H1 (cell line): ENCODE data around the gene SBNO1. TPM values are rescaled to one million over a fixed set of nuclear protein-coding genes. Genes with fewer than 3 reads are reported as not detected.

ENCODE experiments used
- CTBP2 ChIP-seq: IDR thresholded peaks from 2 replicates; pipeline ENCODE4 v1.7.0; 2011; ENCODE audit warnings: borderline replicate concordance, mild to moderate bottlenecking, moderate library complexity, mixed read lengths, low read length; ENCODE audit not compliant: insufficient read depth, insufficient read length
- EP300 ChIP-seq, 2 experiments: IDR thresholded peaks; 1 replicate in 1 of 2; 2 replicates in 1 of 2; pipeline ENCODE4 v1.6.1; 2011 to 2012; ENCODE audit warnings: low read depth in 2 of 2, low read length in 2 of 2, mild to moderate bottlenecking in 2 of 2, borderline replicate concordance in 1 of 2, inconsistent platforms in 1 of 2, moderate library complexity in 1 of 2
- SP1 ChIP-seq: IDR thresholded peaks from 2 replicates; pipeline ENCODE4 v1.6.1; 2011; ENCODE audit warnings: low read depth, low read length
- TCF12 ChIP-seq: IDR thresholded peaks from 2 replicates; pipeline ENCODE4 v1.6.1; 2011; ENCODE audit warnings: low read depth, mild to moderate bottlenecking, low read length
- polyA plus RNA-seq, 7 experiments: library from polyadenylated mRNA; depleted of rRNA in 3 of 7; stranded (reverse) in 5 of 7; unstranded in 2 of 7; fragments of >200 nt in 5 of 7; fragments of 200-250 nt in 2 of 7; gene quantifications; 1 replicate in 5 of 7; 2 replicates in 1 of 7; 4 replicates in 1 of 7; pipeline versions ENCODE4 v1.2.1 to v1.2.3, GENCODE V29; 2011 to 2013; ENCODE audit warnings: missing spikeins in 2 of 7, mixed read lengths in 2 of 7
- total RNA-seq: library from RNA; stranded (reverse); fragmentation: NEBNext Ultra II Directional; extraction: Animal tissue kit (Norgen Biotek cat#: 25700); gene quantifications from 2 replicates; pipeline ENCODE4 v1.2.1, GENCODE V29; 2021

The SBNO1 gene
- total and polyA plus RNA-seq, 2 of the 8 experiments (the other 6 are each of a cell fraction or from before 2014, with no cell fraction given): 6.7 to 57.7 TPM

GRCh38 chr12:123286652-123287373 is 77.8 kb downstream of the SBNO1 start (continued):
- TF ChIP-seq SP1: no peak
- TF ChIP-seq CTBP2: no peak
- no peak for TF ChIP-seq TCF12
- TF ChIP-seq EP300 (IDR thresholded peaks at IDR 0.05; ENCODE audit: borderline replicate concordance in 1 of 2, low read depth in 2 of 2, low read length in 2 of 2): no peak
